ENCODE measurements around the gene TCN2.
"Not testable (repeated sequence)": the region's sequence is repeated elsewhere in the genome, so short reads cannot be mapped to it uniquely, and the experiment has no call there.

TCN2 gene

GRCh38 chr22:30606455-30607299 is at the start of gene TCN2:
TCN2 (plus strand) TSS chr22:30607174; CDS start chr22:30607332, 158 bp downstream.
- DNase-seq (ENCODE audit: low read depth in 2 of 2) = peak; percentile 18 to 41

GRCh38 chr22:30557243-30557642 is 49.7 kb upstream of the TCN2 start:
- no peak for DNase-seq (ENCODE audit: low read depth in 2 of 2)

GRCh38 chr22:30559889-30560288 is 47.1 kb upstream of the TCN2 start:
- no peak for DNase-seq (ENCODE audit: low read depth in 2 of 2)

GRCh38 chr22:30560643-30561202 is 46.3 kb upstream of the TCN2 start:
- DNase-seq (ENCODE audit: low read depth in 2 of 2) = peak; percentile 10 to 17

DNA sequence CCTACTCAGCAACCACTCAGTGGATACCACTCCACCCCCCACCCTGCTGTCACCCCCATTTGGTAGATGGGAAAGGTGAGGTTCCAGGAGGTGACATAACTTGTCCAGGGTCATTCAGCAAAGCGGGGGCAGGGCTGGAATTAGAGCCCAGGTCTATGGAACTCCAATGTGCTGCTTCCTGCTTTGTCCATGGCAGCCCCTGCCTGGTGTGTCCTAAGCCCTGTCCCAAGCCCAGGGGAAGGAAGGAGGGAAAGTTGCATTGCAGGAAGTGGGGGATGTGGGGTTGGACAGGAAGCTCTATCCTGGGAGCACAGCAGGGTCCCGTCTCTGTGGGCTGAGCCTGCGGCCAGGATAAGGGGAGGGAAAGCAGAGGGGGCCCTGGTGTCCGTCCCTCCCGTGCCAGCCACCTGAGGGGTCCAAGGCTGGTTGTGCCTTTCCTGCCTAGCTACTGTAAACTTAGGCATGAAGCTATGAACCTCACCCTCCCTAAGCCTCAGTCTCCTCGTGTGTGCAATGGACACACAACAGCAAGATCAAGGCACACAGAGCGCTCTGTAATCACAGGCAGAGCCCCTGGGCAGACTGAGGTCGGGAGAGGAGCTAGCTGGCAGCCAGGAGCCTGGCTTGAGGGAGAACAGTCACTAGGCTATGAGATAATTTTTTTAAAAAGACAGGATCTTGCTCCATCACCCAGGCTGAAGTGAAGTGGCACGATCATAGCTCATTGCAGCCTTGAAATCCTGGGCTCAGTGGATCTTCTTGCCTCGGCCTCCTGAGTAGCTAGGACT is 45.4 kb upstream of the TCN2 start:
- DNase-seq (ENCODE audit: low read depth in 2 of 2) = no peak

GRCh38 chr22:30562366-30562765 is 44.6 kb upstream of the TCN2 start:
- no peak for DNase-seq (ENCODE audit: low read depth in 2 of 2)

DNA sequence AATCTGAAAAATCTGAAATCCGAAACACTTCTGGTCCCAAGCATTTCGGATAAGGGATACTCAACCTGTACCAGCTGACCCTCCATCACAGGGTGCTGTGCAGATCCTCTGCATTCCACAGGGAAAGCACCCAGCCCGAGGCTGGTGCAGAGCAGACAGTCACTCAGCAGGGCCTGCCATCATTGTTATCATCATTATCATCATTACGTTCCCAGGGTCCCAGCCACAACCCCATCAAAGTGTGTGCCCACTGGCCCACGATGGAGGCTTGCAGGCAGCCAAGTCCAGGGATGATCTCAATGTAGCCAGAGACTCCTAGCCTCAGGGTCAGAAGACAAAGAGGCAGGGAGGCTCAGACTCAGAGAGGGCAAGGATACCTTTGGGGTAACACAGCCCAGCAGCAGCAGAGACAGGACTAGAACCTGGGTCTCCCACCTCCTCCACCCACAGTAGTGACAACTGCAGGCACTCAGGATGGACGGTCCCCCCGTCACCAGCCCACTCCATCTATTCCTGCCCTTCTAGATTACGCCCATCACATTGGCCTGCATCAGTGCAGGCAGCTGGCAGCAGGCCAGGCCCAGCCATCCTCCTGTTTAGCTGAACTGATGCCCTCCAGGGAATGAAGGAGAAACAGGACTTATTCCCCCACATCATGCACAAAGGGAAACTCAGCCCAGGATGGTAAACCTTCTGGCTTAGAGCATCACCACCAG is 42.8 kb upstream of the TCN2 start:
- DNase-seq (ENCODE audit: low read depth in 2 of 2) = no peak

DNA sequence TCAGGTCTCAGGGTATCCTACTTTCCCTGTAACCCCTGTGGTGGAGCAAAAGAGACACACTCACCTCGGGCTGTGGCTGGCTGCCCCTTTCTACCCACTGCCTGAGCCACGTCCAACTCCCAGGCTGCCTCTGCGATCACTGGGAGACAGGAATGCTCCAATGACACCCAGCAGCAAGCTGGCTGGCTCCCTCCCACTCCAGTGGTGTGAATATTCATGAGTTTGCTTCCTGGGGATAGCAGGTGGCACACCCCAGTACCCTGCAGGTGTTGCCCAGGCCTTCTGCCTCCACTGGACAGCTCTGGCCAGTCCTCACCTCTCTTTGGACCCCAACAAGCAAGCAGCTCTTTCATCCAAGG is 42.2 kb upstream of the TCN2 start:
- no peak for DNase-seq (ENCODE audit: low read depth in 2 of 2)

DNA sequence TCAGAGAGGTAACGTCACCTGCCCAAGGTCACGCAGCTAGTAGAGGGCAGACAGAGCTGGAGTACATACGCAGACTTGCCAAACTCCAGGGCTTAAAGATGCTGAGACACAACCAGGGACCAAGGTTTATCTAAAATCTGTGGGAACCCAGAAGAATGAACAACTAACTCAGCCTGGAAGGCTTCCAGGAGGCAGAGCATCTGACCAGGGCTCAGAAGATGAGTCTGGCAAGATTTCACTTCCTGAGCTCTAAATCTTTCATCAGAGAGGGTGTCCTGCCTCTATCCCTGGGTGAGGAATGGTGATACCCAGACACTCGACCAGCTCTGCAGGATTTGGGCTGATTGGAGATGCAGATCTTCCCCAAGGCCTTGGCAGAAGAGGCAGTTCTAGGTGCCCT is 41.6 kb upstream of the TCN2 start:
- no peak for DNase-seq (ENCODE audit: low read depth in 2 of 2)

DNA sequence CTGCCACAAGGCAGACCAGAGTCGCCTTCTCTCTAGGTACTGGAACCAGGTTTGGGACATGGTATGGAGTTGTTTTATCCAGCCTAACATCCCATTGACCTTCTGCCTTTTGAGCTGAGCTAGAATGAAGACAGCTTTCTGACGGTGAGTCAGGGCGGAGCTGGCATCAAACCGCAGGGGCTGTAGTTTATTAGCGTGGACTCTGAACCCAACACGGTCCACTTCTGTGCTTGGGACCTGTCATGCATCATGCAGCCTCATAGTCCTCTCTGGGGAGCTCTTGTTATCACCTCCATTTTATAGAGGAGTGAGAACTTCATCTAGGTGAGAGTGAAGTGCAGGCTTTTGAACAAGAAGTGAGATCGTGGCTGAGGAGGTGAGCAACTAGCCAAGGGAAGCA is 40.8 kb upstream of the TCN2 start:
- DNase-seq (ENCODE audit: low read depth in 2 of 2) = no peak

- DNase-seq (ENCODE audit: low read depth in 2 of 2) = not testable (repeated sequence)
These were observed 39.7 kb upstream of the TCN2 start for GRCh38 chr22:30567277-30567676.

GRCh38 chr22:30568137-30568805 is 38.7 kb upstream of the TCN2 start:
- no peak for DNase-seq (ENCODE audit: low read depth in 2 of 2)

GRCh38 chr22:30569674-30570202 is 37.2 kb upstream of the TCN2 start:
- DNase-seq (ENCODE audit: low read depth in 2 of 2) = no peak

DNA sequence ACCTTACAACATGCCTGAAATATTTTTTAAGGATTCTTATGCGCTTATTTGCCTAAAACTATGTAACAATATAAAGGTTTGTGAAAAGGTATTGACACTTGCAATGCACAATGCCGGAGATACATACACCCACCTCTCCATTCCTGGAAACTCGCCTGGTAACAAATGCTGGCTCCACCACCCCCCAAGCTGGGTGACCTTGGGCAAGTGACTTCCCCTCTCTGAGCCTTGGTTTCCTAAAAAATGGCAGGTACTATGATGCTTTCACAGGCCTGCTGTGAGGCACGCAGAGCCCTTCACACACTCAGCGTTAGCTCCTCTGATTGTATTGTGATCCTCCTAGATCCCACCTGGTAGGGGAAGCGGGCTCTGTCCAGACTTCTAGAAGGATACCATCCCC is 34.8 kb upstream of the TCN2 start:
- DNase-seq (ENCODE audit: low read depth in 2 of 2) = no peak

- DNase-seq (ENCODE audit: low read depth in 2 of 2) = no peak
These were observed 34.0 kb upstream of the TCN2 start for GRCh38 chr22:30572840-30573593.

DNA sequence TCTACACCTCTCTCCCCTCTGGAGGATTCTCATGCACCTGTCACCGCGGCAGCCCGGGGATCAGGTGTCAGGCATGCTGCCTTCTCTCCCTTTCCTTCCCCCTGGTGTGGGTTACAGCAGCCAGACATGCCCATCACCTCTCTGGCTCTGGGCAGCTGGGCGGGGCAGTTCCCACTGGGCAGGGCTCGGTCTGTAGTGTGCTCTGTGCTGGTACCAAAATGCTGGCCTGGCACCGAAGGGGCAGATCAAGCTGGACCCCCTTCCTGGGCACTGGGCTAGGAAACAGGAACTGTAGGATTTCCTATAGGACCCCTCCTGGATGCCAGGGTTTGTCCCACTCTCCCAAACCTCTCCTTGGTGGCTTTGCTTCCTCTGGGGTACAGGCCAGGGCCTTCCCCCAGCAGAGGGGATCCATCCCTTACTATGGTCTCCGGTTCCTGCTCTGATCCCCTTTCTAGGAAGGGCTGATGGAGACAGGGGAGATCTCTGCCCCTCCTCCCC is 33.3 kb upstream of the TCN2 start:
- DNase-seq (ENCODE audit: low read depth in 2 of 2) = no peak

DNA sequence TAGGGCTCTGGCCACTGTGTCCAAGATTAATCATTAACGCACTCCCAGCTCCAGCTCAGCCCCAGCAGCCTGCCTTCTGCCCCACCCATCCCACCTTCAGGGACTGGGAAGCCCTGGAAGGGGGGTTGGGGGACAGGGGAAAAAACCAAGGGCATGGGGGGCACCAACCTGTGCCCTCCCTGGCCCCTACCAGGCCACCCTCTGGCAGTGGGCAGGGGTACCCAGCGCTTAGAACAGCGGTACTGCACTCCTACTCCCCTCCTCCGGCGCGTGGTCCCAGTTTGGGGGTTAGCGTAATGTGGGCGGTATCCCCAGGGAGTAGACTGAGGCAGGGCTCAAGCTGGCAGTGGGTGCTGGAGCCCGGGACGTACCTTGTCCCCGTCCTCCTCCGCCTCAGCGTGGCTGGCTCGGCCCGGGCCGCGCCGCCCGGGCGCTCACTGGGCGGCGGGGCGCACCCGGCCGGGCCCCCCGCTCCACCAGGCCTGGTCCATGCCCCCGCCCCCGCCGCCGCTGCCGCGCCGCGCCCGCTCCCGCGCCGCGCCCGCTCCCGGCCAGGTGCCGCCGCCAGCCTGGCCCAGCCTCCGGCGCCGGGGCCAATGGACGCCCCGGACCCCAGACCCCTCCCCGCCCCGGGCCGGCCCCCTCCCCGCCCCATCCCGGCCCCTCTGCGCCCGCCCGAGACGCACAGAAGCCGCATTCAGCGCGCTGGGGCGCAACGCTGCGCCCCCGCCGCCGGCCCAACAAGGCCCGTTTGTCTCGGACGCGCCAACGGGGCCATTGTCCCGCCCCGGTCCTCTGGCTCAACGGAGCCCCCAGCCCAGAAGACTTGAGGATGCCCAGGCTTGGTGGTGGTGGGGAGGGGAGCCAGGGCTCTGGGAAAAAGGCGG is 32.6 kb upstream of the TCN2 start, which contains the start of gene GAL3ST1:
Gene GAL3ST1 (minus strand): TSS at position 571 of the 887 bp plus-strand sequence. CDS start 17,273 bp downstream, outside the sequence.
- DNase-seq (ENCODE audit: low read depth in 2 of 2) = no peak

DNA sequence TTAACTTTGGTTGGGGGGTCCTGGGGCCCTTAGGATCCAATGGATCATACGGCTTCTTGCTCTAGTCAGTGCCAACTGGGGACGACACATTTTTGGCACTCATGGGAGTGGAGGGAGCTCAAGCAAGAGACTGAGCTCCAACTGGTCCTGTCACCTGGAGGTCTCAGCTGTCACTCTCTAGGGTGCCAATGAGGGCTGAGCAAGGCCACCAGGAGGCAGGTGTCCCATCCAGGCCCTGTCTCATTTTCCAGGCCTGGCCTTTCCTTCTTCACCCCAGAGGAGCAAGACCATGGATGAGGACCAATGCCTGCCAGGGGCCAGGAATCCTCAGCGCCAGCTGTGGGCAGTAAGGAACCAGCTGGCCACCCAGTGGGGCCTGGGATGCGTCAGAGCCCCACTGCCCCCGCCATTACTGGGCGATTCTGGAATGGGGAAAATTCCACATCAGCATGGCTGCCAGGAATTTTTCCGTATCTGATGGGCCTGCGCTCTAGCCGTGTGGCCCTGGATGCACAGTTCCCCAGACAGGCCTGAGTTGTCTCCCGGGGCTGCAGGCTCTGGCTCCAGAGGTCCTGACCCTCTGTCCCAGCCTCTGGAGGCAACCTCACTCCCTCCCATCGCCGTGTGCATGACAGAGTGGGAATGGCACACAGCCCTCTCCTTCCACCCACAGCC is 31.8 kb upstream of the TCN2 start:
- DNase-seq (ENCODE audit: low read depth in 2 of 2) = no peak

- no peak for DNase-seq (ENCODE audit: low read depth in 2 of 2)
These were observed 31.1 kb upstream of the TCN2 start for GRCh38 chr22:30575859-30576258.
